HG03432 (cell line): ENCODE results near the gene CLSTN2.

Source experiments
- ATAC-seq: cut with Tn5 transposase; IDR thresholded peaks from one replicate; pipeline ENCODE4 v1.9.1; 2021; ENCODE audit warnings: mild to moderate bottlenecking, moderate library complexity; ENCODE audit not compliant: unreplicated experiment

CLSTN2 gene

DNA sequence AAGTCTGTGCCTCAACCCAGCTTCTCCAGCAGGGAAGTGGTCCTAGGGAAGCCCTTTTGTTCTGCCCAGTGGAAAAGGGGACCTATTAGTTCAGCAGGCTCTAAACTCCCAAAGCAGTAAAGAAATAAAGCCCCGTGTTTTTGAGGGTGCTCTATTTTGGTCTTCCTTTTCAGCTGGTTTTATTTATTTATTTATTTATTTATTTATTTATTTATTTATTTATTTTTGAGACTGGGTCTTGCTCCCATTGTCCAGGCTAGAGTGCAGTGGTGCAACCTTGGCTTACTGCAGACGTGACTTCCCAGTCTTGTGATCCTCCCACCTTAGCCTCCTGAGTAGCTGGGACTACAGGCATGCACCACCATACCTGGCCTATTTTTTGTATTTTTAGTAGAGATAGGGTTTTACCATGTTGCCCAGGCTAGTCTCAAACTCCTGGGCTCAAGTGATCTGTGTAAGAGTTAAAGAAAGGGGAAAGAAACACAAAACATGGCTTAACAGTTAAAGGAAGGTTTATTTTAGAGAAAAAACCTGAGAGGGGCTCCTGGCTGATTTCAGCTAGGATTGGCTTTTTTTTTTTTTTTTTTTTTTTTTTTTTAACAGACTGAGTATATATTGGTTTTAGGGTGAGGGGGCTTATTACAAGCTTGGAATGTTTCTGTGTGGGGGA is 154.6 kb downstream of the CLSTN2 start:
- ATAC-seq: no peak

DNA sequence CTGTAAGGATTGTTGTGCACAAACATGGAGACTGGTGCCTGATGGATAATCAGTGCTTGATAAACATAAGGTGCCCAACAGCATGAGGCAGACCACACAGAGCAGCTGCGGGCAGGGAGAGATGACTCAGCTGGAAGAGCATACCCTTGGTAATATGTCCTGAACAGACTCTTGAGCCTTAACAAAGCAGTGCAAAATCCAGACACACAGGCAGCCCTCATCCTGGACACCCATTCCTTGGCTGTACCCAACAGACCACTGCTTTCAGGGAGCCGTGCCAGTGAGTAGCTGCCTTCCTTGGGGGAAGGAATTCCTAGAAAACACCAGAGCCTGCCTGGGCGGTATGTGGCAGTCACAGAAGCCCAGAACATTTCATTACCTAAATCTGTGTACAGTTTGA is 156.2 kb downstream of the CLSTN2 start:
- ATAC-seq: no peak

DNA sequence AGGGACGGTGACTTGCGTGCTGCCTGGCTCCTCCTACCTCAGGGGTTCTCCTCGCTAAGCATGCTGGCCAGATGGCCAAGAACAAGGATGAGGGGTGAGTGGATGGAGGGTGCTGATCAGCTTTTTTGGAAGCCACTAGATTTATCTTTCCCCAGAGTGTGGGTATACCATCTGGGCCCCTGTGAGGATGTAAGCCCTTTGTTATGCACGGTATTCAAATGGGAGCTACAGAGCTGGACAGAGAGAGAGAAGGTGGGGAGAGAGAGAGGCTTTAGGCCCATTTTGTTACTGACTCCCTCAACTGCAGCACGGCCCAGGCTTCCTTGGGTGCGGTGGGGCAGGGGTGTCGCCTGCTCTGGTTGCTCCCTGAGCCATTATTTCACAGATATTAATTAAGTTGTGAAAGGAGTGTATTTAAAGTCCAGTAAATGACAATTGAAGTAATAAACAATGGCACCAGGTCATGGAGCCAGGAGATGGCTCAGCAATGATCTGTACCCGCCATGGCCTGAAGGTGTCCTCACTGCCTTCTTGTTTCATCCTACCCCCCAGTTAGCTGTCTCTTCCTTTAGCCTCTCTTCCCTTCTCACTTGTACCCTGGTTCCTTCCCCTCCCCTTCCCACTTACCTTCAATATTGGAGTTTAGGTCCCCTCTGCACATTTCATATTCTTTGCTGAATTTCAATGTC is 158.0 kb downstream of the CLSTN2 start:
- no peak for ATAC-seq

DNA sequence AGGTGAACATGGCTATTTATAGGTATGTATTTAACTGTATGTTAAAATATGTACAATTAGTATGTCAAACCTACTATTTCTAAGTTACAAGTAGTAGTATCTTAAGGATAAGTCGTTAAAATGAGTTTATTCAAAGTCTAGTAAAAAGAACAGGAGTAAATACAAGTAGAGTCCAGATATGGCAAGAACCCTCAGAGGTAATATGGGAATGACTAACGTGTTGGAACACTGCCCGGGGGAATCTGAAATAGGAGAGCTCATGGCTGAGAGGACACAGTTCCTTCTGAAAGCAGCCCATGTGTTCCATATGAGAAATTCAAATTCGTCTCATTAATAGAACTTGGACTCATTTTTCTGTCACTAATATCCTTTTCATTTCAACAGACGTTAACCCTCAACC is 158.8 kb downstream of the CLSTN2 start:
- no peak for ATAC-seq

DNA sequence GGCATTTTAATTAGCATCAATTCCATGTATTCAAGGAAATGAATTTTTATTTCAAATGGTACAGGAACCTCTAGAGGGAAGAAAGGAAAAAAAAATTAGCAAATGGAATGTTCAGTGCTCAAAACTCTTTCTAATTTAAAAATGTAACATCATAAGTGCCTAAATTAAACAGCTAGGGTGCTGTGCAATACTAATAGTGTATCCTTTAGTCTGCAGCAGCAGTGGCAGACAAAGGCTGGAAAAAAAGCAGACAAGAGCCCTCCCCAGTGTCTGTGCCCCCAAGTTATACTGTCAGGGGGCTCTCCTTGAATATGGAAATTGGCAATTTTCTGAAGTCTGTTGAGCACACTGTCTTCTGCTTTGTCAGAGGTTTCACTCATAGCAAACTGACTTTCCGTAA is 159.5 kb downstream of the CLSTN2 start:
- no peak for ATAC-seq

DNA sequence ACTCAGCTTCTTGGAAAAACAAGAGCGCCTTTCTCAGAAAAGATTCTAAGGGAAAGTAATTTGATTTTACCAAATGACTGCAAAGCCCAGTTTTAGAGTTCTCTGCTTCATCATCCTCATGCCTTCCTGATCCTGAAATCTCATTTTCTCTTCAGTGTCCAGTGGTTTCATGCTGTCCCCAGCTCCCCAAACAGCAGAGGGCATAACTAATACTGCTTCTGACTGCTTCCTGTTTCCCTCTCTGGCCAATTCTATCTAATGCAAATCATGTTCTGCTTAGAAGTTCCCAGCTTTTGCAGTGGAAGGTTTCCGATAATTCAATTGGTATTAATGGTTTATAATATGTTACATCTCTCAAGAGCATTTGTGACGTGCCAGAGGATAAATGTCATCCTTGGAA is 161.1 kb downstream of the CLSTN2 start:
- ATAC-seq: no peak

DNA sequence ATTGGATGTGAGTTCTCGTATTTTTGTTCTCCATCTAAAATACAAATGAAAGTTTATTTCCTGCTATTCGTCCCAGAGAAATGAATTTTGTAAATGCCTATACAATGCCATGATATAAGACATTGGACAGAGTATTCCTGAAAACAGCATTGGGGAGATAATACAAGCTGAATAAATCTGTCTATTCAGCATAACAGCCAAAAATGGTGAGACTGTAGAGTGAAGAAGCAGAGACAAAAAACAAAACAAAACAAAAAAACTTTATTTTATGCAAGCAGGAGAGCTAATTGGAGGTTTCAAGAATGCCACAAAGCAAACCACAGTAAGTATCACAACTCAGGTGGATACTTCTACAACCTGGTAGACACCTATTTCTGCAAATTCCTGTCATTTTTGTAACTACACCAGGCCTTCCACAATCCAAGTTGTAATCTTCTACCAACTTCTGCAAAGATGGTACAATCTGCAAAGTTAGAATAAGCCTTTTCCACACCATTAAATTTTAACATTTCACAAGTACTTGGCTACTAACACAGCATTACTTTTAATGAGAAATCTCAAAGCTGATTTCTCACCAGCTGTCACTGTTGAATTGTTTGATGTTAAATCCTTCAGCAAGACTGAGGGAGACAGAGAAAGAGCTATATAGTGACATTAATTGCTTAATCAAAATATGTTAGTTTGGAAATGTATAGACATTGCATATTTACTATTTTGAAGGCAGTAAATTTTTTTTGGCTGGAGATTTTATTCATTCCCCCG is 163.1 kb downstream of the CLSTN2 start:
- no peak for ATAC-seq

DNA sequence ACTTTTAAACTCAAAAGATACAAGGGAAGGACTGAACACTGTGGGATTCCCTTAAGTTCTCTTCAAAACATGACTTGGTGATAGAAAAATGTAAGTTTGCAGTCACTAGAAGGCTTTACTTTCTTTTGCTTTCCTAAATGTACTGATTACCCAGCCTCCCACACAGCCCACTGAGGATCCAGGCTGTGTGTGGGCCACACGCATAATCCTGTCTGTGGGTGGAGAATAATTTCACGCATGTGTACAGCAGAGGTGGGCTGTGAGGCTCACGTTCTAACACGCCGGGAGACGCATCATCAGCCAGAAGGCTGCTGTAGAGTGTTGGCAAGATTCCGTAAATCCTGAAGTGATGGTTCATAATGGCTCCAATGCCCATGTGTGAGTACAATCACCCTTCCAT is 165.5 kb downstream of the CLSTN2 start:
- ATAC-seq: no peak

DNA sequence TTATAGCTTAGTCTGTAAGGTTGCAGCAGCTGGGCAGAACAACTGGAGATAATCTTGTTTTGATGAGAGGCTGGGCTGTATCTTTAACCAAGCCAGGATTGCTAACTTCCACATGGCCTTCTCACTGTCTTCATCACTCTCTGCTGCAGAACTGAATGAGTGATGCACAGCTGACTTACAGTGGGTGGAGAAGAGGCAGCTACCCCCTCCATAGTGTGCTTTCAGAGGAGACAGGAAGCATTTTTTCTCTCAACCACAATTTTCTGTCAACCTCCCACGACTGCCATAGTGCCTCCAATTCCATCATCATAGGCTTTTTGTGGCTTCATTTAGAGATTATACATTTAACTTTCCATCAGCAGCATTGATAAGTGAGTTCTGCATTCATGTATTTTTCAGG is 168.2 kb downstream of the CLSTN2 start:
- ATAC-seq: no peak

DNA sequence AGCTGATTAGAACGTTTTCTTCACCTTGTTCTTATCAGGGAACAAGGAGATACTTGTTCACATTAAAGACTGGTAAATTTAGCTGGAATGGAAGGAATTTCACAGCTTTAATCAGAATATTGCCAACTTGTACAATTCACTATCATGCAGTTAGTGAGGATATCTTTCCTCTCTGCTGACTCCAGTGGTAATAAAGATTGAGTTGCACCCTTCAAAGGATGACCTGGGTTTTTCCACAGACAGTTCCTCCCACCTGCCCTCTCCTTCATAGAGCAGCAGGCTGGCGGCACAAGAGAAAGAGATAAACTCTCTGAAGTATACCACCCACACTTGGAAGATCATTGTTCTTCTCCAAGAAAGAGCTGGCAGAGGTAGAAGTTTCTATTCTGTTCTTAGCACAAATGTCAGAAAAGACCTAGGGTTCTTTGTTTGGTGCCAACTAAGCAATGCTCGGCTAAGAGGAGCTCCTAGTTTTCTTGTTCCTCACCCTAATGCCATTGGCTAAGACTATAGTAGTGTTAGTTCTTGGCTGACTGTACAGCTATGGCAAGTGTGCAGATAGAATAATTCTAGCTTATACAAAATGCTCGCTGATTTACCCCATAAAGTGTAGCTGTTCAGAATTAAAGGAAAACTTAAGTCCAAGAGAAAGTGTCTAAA is 169.1 kb downstream of the CLSTN2 start:
- no peak for ATAC-seq

DNA sequence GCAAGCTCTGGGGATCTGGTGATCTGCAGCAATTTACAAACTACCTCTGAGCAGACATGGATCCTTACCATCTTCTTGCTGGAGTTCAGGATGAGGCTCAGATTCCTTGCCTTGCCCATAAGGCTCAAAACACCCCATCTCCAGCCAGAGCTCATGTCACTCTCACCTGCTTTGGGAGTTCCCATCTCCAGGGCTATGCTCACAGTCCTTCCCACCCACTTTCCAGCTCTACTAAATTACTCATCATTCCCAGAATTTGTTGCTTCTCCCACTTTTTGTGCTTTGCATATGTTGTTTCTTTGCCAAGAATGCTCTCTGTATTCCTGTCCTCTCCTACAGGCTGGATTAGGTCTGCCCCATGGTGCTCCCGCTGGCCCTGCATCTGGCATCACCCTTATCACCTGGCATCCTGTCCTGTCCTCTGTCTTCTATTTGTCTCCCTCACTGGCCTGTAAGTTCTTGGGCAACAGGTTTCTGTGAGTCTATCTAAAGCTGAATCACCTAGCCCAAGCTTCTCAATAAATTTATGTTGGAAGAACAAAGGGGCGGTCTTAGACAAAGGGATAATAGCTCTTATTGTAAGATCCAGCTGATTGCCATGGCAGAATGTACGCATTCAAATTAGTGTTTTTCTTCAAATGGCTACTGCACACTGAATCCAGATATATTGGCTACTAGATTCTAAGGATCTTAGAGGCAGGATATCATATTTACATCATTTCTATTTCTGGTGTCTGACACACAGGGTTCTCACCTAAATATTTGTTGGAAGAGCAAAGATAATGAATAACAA is 179.2 kb downstream of the CLSTN2 start:
- no peak for ATAC-seq

DNA sequence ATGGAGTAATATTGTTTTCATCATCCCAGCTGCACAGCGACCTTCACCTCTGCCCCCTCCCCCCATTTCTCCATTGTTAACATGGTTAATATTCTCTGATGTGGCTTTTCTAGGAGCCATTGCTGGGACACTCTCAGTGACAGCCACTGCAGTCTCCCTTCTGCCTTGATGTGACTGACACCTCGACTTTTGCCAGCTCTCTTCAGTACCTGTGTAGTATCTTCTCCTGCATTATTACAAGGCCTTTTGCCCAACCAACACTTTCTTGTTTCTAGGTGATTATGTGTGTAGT is 179.8 kb downstream of the CLSTN2 start:
- no peak for ATAC-seq

DNA sequence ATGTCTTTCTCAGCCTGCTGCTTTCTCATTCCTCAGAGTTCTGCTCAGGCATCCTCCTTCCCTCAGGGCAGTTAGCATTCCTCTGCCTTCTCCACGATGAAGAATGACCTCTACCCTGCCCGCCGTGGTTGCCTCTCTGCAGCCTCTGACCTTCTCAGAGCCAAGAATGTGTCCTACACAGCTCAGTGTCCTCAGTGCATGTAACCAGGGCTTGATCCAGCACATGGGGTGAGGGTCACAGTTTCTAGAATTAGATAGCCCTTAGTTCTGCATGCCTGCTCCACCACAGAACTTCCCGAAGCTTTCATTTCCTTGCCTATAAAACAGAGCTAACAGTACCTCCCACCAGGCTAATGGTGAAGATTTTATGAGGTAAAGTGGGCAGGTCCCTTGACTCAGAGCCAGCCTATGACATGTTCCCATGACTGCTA is 182.1 kb downstream of the CLSTN2 start:
- ATAC-seq: no peak

DNA sequence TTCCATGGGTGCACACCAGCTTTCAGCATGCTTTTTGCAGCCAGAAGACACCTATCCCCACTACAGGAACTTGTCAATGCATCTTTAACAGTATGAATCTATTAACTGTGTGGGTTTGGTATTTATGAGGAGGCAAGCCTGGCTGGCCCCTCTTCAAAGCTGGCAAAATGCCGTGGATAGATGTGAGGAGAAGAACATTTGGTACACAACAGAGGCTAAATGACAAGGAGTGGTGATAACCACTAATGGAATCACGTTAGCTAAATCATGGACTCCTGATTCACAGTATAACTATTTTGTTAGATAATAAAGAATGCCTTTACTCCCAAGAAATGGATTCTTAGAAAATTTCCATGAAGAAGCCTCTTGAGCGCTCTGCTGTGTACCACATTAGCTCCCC is 187.2 kb downstream of the CLSTN2 start:
- no peak for ATAC-seq

DNA sequence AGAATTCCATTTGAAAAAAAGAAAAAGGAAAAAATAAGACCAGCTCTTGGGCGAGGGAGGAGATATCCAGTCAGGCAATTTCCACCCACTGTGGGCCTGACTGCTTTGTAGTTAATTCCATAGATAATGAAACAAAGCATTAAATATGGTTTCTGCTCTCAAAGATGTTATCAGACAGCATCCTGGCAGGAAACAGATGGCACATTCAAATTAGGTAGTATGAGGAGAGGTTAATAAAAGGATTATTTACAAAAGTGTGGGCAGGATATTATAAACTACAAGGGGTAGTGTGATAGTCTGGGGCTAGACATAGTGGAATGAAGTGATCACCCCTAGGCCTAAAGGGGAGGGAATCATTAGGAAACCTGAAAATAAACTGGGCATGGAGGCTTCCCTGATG is 193.2 kb downstream of the CLSTN2 start:
- no peak for ATAC-seq

DNA sequence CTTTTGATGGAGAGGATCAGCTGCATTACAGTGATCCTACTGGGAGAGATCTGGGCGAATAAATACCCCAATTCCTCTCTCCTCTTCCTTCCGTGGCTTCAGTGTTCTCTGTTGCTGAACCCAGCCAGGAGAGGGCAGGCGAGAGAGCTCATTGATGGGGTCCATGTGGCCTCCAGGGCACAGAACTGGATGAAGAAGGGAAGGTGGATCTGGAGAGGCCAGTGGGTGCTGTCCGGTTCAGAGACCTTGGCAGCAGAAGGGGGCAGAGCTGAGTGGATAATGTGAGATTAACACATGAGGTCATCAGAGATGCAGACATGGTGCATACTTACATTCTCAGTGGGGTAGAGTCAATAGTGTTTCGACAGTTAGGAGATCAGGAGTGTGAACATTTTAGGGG is 193.6 kb downstream of the CLSTN2 start:
- no peak for ATAC-seq

DNA sequence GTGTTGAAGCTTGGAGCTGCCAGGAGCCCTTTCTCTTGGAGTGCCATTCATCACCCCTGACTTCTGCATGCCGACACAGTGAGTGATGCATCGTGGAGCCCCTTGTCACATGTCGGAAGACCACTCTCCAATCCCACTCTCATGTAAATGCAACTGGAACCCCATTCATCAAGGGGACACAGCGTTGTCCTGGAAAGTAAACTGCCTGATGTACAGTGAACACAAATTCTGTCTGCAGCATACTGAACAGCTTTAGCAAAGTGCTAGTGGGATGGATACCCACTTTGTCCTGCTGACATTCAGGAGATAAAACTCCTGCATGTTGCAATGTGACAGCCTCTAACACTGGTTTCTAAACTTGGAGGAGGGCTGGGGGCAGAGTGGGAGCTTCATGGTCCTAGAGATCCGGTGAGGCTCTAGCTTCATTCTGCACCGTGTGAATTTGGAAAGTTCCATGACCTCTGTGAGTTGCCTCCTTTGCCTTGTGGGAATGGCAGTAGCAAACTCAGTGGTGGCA is 194.8 kb downstream of the CLSTN2 start:
- no peak for ATAC-seq

DNA sequence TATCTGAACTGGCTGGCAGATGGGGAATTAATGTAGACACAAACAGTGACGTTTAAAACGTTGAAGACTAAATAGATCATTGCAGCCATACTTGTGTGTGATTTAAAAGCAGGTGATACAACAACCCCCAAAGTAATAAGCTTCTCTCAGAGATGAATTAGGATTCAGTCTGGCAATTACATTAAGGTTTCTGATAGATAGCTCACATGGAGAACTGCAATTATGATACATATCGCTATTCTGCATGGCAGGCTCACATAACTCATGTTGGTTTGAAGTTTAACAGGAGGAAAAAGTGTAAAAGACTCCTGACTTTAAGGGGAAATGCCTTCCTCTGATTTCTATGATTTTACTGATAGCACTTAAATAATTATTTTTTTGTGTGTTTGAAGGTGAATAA is 196.9 kb downstream of the CLSTN2 start:
- no peak for ATAC-seq

DNA sequence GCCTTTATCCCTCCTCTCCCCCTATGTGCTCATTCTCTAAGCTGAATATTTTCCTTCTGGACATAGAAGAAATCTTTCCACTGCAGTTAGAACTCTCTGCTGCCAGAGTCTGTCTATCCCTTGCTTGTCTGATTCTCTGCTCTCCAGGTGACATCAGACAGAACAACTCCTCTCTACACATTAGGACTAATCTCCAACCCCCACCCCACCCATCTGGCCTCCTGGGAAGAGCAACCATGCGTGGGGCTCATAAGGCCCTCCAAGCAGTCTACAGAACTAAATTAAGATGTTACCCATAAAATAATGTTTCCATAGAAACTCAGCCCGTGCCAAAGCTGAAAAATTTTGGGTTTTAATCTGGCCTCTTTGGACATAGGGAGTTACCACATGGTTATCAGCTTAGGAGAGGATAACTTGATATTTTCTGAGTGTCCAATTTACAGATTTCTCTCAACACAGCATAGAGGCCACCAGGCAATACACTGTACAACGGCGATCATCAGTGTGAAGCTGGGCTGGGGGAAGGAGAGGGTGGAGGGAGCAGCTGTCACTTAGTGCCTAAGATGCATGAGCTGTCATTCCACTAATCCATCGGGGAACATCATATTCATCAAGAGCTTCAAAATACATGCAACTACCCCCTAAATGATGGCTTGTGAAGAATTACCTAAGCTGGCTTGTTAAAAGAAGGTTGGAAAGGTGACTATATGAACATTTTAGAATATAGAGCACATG is 199.4 kb downstream of the CLSTN2 start:
- no peak for ATAC-seq

DNA sequence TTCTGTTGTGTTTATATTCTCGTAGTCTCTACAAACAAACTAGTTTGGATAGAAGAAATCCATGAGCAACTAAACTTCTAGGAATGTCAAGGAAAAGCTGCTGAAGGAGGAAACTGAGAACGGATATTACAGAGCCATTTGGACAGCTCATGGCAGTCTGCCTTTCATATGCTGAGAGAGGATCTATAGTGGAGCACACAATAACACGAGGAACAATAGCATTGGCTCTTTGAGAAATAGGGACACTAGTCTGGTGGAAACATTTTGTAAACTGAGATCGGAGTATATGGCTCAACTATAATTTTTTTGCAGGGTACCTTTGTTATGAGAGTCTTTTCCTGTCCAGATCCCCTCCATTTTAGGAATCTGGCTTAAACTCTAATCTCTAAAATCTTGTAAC is 200.5 kb downstream of the CLSTN2 start:
- ATAC-seq: no peak
